ENCODE data around the gene KBTBD8.

Gene KBTBD8, protein sequence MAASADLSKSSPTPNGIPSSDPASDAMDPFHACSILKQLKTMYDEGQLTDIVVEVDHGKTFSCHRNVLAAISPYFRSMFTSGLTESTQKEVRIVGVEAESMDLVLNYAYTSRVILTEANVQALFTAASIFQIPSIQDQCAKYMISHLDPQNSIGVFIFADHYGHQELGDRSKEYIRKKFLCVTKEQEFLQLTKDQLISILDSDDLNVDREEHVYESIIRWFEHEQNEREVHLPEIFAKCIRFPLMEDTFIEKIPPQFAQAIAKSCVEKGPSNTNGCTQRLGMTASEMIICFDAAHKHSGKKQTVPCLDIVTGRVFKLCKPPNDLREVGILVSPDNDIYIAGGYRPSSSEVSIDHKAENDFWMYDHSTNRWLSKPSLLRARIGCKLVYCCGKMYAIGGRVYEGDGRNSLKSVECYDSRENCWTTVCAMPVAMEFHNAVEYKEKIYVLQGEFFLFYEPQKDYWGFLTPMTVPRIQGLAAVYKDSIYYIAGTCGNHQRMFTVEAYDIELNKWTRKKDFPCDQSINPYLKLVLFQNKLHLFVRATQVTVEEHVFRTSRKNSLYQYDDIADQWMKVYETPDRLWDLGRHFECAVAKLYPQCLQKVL

DNA sequence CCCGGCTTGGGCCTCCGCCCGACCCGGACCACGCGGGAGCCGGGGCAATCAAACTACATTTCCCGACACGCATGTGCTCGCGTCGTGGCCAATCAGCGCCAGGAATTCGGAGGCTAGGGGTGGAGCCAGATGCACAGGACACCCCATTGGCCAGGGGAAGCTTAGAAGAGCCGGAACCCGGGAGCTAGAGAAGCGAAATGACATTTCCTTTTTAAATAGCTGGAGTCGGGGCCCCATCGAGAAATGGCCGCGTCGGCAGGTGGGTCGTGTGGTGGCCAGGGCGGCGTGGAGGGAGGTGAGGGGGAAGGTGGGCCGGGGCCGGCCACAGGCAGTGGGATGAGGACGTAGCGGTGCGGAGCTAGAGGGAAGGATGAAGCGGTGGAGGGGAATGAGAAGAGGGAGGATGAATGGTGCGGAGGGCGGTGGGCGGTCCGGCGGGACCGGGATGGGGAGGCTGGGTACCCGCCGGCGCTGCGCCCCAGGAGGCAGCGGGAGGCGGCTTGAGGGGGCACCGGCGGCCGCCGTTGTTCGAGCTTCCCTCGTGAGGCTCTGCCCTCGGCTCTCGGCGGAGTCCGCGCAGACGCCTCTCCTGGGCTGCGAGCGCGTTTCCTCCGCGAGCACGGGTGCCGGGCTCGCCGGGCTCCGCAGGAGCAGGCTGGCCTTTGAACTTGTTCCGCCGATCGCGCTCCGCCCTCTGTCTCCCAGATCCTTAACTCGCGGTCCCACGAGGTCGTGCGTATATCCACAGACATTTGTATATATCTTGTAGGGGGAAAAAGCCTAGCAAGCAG lies at the start of gene KBTBD8:
Gene KBTBD8 (plus strand): TSS at position 195 of the 791 bp plus-strand sequence. CDS start 49 bp downstream, at position 244.
- DNase-seq = peak; percentile 96

DNA sequence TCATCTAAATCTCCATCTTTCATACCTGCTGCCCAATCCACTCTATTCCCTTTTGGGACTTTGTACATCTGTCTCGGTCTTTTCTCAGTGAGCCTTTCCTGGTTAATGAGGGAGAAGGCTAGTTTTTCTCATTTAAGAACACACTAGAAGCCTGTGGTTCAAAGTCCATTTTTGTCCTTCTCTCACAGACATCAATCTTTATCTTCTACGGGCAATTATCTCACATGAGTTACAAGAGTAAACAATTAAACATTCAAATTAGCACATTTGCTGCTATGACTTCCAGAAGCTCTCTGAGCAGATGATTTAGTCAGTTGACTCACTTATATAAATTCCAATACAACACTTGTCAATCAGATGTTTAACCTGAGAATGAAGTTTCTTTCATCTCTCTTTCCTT lies 49.3 kb upstream of the KBTBD8 start:
- DNase-seq = no peak

DNA sequence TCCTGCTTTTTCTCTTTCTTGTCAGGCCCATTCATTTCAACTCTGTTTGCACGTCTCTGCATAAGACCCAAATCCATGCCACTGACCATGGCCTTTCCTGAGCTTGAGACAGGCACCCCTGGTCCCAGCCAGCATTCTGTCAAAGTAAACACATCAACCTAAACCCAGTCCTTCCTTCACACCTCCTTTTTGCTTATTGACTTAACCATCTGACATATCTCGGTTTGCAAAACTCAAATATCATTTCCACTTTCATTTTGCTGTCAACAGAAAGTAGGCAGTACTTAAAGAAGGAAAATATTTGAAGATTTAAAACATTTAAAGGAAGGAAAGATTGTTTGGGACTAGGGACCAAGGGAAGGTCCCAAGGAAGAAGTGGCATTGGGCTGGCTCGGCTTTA lies 48.2 kb upstream of the KBTBD8 start:
- DNase-seq = no peak

DNA sequence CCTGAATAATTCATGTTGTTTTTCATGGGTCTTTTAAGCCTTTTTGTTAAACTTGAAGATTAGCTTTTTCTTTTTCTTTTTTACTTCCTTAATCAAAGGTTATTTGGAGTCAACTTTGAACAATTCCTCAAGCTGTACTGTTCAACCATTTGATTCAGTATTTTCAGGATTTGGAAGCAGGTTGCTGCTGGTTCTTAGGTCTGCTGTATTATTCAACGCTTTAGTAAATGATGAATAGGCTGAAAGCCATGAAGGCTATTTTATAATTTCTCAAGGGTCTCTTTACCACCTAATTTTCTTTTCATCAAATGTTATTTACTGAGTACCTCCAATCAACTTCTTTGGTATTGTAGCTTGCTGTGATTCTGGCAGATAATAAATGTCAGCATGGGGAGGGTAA lies 45.8 kb upstream of the KBTBD8 start:
- no peak for DNase-seq

DNA sequence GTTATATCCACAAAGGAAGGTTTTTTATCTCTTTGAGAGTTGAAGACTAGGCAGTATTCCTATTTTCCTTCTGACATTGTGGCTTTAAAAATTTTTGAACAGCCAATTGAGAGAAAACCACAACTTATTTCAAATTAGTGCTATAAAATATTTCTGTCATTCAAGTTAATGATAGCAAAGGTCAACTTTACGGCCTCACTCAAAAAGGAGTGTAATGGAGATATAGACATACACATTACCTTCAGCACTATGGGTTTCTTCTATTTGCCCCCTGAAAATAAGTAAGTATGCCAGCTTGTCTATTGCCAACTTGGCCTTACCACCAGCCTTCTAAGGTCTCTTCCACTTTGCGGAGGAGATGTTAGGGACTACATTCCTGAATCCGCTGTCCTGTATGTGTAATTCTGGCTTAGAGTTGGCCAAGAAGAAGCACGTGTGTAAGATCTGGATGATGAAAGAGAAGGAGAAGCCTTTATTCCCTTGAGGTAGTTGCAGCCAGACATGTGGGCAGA lies 44.1 kb upstream of the KBTBD8 start:
- DNase-seq = no peak

DNA sequence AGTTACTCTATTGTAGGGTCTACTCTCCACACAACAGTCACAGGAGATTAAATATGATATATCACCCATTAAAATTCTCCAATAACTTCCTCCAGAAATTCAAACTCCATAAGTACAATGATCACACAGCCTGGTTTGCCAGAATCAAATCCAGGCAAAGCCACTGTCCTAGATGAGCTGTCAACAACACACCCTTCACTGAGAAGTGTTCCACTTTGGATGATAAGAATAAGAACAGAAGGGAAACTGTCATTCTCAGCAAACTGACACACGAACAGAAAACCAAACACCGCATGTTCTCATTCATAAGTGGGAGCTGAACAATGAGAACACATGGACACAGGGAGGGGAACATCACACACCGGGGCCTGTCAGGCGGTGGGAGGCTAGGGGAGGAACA lies 41.4 kb upstream of the KBTBD8 start:
- no peak for DNase-seq

DNA sequence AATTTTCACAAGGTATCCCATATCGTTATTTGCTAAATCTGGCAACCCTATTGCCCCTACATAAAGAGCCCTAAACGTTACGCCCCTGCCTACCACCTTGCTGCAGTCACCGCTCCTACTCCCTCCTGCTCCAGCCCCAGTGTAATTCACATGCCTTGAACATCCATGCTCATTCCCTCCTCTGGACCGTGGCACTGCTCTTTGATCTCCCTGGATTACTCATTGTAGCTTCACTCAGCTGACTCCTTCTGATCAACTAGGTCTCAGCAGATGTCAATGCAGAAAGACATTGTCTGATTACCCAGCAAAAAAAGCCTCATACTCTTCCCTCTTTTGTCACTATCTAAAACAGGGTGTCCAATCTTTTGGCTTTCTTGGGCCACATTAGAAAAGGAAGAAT lies 40.7 kb upstream of the KBTBD8 start:
- DNase-seq = no peak

DNA sequence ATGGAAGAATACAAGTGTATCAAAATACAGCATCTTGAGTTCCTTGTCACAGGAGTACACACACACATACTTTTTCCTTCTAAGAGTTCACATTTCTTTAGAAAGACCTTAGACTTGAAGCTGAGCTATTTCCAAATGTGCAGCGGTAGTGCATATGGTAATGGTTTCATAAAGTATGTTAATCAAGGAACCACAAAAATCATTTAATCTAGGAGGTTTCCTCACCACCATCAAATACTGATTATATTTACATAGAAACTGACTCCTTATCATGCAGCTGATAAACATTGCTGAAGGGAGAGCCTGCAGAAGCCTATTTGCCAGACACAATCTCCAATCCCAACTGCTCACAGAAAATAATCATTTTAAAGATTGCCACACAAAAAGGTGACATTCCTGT lies 40.0 kb upstream of the KBTBD8 start:
- no peak for DNase-seq

DNA sequence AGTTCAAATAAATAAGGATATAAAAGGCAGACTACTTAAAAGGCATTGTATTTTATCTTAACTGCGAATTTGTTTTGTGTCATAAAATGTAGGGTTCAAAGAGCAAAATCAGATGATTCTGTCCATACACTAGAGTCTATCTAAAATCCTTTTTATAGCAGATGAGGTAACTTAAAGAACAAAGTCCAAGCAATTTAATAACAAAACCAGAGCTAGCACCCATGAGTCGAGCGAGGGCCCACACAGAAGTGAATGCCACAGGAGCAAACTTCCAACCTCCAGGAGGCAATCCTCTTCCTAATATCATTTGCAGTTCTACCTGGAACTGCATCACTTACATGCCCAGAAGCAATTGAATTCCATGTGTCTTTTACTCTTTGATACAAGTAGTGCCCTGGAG lies 35.4 kb upstream of the KBTBD8 start:
- DNase-seq = no peak

DNA sequence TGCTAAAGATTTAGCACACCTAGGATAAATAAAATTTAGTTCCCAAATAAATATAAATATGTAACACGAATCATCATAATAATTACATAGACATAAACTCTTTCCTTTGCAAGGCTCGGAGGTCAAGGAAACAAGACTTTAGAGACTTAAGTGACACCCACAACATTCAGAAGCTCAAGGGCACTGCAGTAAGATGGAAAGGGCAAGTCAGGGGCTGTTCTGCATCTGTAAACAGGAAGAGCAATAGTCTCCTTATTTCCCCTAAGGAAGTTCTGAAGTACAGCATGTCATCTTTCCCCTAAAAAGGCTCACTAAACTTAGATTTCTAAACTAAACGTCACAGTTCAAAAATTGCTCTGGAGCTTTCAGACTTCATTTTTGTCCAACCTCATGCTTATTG lies 26.9 kb upstream of the KBTBD8 start:
- DNase-seq = no peak

DNA sequence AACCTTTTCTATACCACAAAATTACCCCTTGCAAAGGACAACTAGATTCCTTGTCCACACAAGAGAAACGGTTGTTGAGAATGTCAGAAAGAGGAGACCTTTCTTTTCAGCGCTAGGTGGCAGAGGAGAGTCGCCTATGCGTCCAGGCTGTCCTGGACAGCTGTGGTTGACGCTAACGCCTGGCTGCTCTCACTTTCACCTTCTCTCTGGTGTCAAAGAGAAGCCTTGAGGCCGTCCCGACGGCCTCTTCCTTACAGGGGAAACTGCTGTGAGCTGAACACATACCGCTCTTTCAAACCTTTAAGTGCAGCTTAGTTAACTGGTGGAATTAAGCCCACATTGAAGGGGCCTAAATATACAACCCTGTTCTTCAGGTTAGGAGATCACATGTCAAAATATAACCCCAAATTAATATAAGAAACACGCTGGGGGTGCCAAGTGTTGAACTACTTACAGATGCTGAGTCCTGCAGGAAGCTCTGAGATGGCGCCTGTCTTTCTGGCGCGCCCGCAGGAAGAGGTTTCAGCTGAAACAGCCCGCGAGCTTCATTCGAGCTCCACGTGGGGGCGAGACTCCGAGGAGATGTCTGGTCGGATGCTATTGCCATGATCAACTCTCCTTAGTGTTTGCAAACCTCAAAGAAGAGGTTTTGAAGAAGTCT lies 26.1 kb upstream of the KBTBD8 start:
- DNase-seq = peak; percentile 68

DNA sequence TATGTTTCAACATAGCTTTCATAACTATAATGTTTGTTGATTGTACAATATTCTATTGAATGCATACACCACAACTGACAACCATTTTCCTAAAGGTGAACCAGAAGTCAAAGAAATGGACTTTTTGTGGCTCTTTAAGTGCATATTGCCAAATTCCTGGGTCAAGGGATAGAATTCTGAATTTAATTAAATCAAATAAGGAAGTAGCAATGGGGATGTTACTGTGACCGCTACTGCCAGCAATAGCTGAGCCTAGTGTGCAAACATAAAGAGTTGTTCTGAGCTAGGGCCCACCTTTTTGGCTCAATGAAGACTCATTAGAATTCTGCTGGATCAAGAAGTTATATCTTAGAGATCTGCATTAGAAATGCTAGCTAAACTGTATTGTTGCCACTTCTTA lies 17.3 kb upstream of the KBTBD8 start:
- no peak for DNase-seq

DNA sequence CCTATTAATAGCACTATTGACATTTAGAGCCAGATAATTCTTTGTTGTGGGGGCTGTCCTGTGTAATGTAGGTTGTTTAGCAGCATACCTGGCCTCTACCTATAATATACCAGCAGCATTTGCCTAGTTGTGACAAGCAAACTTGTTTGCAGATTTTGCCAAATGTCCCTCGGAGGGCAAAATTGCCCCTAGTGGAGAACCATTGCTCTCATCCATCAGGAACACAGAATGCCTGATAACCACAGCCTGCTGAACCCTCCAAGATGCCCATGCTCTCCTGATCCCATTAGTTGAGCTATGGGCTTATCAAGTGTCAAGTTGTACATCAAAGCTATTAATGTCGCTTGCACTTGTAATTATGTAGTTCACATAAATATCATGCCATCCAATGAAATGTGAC lies 15.0 kb upstream of the KBTBD8 start:
- DNase-seq = no peak

DNA sequence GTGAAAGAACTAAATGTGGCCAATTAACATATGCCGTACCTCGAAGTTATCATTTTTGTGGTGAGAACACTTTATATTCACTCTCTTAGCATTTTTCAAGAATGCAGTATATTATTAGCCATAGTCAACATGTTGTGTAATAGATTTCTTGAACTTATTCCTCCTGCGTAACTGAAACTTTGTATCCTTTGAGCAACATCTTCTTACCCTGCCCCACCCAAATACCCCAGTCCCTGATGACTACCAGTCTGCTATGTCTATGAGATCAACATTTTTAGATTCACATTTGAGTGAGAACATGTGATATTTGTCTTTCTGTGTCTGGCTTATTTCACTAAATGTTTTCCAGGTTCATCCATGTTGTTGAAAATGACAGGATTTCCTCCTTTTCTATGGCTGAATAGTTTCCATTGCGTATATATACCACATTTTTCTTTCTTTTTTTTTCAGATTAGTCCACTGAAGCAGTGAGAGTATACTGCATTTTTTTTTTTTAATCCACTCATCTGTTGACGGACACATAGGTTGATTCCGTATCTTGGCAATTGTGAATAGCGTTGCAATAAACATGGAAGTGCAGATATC lies 12.7 kb upstream of the KBTBD8 start:
- DNase-seq = no peak

DNA sequence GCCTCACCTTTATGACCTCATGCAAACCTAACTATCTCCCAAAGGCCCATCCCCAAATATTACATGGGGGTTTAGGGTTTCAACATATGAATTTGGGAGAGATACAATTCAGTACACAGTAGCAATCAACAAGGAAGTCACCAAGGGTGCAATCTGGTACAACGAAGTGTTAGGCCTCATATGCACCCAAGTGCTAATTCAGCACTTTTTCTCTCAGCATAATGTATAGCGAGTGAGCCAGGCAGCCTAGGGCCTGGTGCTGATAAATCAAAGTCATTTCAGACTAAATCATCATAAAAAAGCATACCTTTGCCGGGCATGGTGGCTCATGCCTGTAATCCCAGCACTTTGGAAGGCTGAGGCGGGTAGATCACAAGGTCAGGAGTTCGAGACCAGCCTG lies 11.7 kb upstream of the KBTBD8 start:
- DNase-seq = no peak

DNA sequence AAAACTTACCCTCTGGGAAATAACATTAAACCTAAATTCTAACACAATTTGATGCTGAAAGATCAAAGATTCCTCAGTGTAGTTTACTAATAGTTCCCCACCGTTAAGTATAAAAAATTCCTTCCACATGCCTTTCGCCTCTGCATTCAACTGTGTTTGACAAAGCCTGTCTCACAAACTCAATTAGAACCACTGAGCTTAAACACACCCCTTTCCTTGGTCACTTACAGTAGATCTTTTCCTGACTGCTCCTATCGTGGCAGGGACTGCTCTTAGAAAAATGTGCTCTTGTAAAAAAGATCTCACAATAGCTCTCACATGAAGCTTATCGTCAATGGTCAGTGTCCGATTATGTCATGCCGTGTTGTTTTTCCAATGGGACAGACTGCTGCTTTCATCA lies 8.9 kb upstream of the KBTBD8 start:
- no peak for DNase-seq

DNA sequence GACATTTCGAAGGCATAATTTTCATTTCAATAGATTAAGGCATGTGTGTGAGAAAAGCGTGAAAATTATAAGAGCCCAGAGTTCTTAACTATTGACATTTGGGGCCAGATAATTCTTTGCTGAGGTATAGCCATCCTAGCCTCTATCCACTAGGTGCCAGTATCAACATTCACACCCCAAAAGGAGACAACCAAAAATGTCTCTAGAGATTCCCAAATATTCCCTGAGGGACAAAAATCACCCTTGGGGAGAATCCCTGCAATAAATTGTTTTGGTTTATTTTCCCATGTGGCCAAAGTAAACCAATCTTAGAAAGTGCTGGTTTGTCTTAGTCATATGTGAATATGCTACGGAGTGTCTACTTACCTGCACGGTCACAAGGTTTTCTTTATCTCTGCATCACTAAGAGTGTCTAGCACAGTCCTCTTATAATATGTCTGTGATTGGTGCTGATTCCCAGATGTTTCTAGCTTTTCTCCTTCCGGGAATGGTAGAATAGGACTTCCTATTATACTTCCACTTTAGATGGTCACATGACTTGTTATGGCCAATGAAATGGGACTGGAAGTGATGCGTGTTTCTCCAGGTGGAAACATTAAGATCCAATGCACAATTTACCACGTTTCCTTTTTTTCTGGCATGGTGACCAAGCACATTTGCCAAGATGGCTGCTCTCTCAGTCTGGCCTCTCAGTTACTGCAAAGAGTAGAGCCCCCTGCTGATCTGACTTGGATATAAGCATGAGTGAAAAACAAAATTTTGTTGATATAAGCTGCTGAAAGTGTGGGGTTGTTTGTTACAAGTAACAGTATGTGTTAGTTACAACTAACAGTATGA lies 8.0 kb upstream of the KBTBD8 start:
- DNase-seq = peak; percentile 0

DNA sequence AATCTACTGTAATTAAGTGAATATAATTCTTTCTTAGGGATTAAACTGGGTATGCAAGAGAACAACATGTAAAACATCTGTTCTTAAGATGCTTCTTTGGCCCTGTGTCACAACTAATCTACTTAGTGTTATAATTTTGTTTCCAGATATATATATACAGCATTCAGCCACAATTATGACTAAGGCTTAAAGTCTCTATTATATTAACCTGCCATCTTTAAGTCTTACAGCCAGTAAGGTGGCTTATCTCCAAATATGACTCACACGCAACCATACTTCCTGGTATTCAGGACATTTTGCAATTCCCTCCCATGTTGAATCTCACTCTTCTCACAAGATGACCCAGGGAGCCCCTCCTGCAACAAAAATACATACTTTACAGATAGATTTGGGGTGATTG lies 6.6 kb upstream of the KBTBD8 start:
- no peak for DNase-seq

DNA sequence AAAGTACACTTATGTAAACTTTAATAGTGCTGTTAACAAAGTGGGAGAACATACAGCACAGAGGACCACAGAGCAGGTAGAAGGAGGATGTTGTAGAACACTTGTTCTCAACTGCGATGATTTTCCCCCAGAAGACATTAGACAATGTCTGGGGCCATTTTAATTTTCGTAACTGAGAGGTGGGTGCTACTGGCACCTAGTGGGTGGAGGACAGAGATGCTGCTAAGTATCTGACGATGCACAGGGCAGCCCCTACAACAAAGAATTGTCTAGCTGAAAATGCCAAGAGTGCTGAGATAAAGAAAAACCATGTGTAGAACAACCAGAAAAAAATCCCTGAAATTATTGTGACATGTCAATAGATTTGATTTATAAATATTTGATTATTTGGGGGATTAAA lies 5.0 kb upstream of the KBTBD8 start:
- no peak for DNase-seq

DNA sequence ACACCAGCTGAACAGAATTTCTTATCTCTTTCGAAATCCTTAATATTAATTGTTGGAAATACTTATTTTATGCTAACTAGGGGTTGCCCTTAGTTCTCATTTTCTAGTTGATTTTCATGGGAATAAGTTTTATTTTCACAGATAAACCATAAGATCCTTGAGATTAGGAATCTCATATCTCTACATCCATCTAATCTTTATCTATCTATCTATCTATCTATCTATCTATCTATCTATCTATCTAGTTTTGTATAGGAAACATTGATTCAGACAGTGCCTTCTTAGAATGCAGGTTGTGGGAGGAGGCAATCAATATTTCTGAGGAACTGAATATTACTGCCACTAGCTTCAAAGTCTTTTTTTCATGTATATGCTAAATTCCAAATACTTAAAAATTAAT lies 3.5 kb upstream of the KBTBD8 start:
- DNase-seq = no peak

DNA sequence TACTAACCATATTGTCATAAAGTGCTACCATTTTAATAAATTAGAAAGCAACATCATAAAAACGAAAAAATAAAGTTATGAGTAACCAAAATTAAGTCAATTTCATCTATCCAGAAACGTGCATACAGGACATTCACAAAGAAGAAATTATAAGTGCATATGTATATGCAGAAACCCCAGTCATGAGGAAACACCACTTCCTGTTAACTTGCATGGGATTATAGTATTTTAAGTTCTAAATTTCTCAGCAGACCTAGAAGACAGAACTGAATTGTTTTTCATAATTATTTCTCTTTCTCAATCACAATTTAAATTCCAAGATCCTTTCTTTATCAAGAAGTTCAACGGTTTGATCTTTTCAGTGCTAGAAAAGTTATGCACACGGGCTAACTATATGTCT lies 1.4 kb upstream of the KBTBD8 start:
- DNase-seq = no peak

DNA sequence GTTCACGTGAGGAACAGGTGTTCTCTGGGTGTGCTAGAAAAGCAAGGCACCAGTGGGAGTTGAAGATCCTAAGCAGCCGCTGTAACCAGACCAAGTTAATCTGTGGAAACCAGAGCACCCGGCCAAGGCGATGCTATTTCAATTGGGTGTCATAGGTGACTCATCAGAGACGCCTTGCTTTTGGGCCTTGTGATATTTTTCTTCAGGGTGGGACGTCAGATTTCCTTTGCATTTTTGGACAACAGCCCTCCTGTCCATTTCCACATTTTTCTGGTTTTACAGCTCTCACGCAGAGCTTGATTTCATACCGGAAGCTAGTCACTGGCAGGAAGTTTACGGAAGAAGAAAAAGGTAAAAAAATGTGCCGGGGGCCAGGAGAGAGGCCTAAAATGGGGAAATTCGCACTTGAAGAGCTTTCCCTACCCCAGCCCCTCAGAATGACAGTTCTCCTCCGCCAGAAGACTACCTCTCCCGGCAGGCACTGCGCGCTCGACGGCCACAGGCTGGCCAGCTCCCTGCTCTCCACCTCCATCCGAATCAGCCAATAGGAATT lies 471 bp upstream of the KBTBD8 start:
- no peak for DNase-seq
